Lung (tissue), 12 donors: ENCODE results near the gene PCDHGC4. TPM values are rescaled to one million over a fixed set of nuclear protein-coding genes. Genes with fewer than 3 reads are reported as not detected.
A peak's percentile ranks its signal among the peaks of the same experiment; 100 is the strongest.

ENCODE experiments used
- ATAC-seq: fragments of 200-7000 bp; cut with Tn5 transposase; one replicate; pipeline ENCODE4 v1.9.1; 2020; ENCODE audit warnings: moderate number of reproducible peaks; ENCODE audit not compliant: insufficient read depth, low FRiP score
- DNase-seq, 3 donors: peaks; one replicate each; pipeline ENCODE4 v3.0.0-alpha.2; 2013 to 2017
- H3K27ac ChIP-seq, 2 donors: one replicate each; pipeline ENCODE4 v1.5.1; 2013; ENCODE audit warnings: mild to moderate bottlenecking in 2 of 2, moderate library complexity in 2 of 2, control low read depth in 1 of 2, inconsistent platforms in 1 of 2, low read depth in 1 of 2, low read length in 1 of 2
- H3K27me3 ChIP-seq, 3 donors: one replicate each; pipeline ENCODE4 v1.5.1; 2013; ENCODE audit warnings: low read length in 2 of 3; ENCODE audit not compliant: control insufficient read depth in 3 of 3, insufficient read depth in 3 of 3
- H3K36me3 ChIP-seq, 4 donors: one replicate each; pipeline ENCODE4 v1.5.1; 2013; ENCODE audit warnings: low read length in 4 of 4, mild to moderate bottlenecking in 1 of 4, moderate library complexity in 1 of 4; ENCODE audit not compliant: control insufficient read depth in 4 of 4, insufficient read depth in 4 of 4
- H3K4me1 ChIP-seq, 5 donors: one replicate each; pipeline ENCODE4 v1.5.1; 2013; ENCODE audit warnings: low read length in 5 of 5, mild to moderate bottlenecking in 2 of 5, moderate library complexity in 1 of 5; ENCODE audit not compliant: control insufficient read depth in 5 of 5, insufficient read depth in 5 of 5
- H3K4me3 ChIP-seq: one replicate; pipeline ENCODE4 v1.5.1; 2013; ENCODE audit warnings: mild to moderate bottlenecking, control low read depth, moderate library complexity
- H3K9ac ChIP-seq, 2 donors: one replicate each; pipeline ENCODE4 v1.5.1; 2013; ENCODE audit warnings: low read length in 2 of 2, control low read depth in 1 of 2; ENCODE audit not compliant: insufficient read depth in 1 of 2
- H3K9me3 ChIP-seq, 4 donors: one replicate each; pipeline ENCODE4 v1.5.1; 2013; ENCODE audit warnings: low read length in 3 of 4, mild to moderate bottlenecking in 1 of 4, moderate library complexity in 1 of 4; ENCODE audit not compliant: control insufficient read depth in 4 of 4, insufficient read depth in 3 of 4
- WGBS, 2 donors: extraction: QIAGEN DNeasy Blood & Tissue Kit; methylation state at CpG; one replicate each; pipeline ENCODE4 v1.1.7; 2013; 5-methylcytosine and 5-hydroxymethylcytosine counted together
- polyA plus RNA-seq, 2 donors: library from polyadenylated mRNA; stranded (reverse); fragments of 200-250 nt; gene quantifications; one replicate each; pipeline ENCODE4 v1.2.1, GENCODE V29; 2013
- total RNA-seq, 2 donors: library from RNA; depleted of rRNA in 1 of 2; stranded (reverse); fragments of >200 nt in 1 of 2; gene quantifications; one replicate each; pipeline ENCODE4 v1.2.1, GENCODE V29; 2014 to 2021
- TF ChIP-seq, protein P1 (sequence below): IDR thresholded peaks from 2 replicates; pipeline ENCODE4 v1.5.1; 2012; ENCODE audit warnings: mild to moderate bottlenecking; ENCODE audit errors: control extremely low read depth, extremely low read depth
- donor health status: control.
- donor health status: control.
- donor health status: Bipolar disorder and iron deficiency.
- donor health status: healthy.
- donor health status: DM: yes; HTN: yes; CAD: no.

The PCDHGC4 gene
- total and polyA plus RNA-seq, 4 donors: 0.08 to 8.7 (median 1.7) TPM

DNA sequence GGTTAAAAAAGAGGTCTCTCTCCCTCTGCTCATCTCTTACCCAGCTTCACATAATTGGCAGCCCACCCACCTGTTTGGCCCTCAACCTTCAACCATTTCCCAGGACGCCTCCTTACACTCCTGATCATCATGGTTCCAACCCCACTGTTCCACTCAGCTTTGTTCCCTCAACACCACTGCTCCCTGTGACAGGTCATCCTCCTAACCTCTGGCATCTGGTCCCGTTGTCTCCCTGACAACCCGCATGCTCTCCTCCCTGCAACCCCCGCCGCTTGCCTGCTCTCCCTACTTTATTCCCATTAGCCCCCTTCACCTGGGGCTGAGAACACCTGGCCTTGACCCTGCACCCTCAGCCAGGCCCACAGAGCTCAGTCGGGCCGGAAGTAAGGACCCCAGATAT is 16.9 kb downstream of the PCDHGC4 start:
- Histone ChIP-seq H3K4me1 (peaks cover 0 to 5% (median 0%) of the 10 kb centered on the region in 5 donors), H3K9ac (no peak overlapping the region), H3K9me3 (peaks cover 0 to 2% (median 0%) of the 10 kb centered on the region in 4 donors), H3K27ac (no peak overlapping the region), H3K27me3 (no peaks in the 10 kb centered on the region), H3K36me3 (peaks cover 0 to 29% (median 15%) of the 10 kb centered on the region in 4 donors), H3K4me3 (no peak overlapping the region)
- 82 to 88% methylated on average over 7 of the region's 7 CpGs for WGBS, 2 donors
- DNase-seq (no peak), ATAC-seq (no peak)
- TF ChIP-seq, protein P1, sequence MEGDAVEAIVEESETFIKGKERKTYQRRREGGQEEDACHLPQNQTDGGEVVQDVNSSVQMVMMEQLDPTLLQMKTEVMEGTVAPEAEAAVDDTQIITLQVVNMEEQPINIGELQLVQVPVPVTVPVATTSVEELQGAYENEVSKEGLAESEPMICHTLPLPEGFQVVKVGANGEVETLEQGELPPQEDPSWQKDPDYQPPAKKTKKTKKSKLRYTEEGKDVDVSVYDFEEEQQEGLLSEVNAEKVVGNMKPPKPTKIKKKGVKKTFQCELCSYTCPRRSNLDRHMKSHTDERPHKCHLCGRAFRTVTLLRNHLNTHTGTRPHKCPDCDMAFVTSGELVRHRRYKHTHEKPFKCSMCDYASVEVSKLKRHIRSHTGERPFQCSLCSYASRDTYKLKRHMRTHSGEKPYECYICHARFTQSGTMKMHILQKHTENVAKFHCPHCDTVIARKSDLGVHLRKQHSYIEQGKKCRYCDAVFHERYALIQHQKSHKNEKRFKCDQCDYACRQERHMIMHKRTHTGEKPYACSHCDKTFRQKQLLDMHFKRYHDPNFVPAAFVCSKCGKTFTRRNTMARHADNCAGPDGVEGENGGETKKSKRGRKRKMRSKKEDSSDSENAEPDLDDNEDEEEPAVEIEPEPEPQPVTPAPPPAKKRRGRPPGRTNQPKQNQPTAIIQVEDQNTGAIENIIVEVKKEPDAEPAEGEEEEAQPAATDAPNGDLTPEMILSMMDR: no peak

DNA sequence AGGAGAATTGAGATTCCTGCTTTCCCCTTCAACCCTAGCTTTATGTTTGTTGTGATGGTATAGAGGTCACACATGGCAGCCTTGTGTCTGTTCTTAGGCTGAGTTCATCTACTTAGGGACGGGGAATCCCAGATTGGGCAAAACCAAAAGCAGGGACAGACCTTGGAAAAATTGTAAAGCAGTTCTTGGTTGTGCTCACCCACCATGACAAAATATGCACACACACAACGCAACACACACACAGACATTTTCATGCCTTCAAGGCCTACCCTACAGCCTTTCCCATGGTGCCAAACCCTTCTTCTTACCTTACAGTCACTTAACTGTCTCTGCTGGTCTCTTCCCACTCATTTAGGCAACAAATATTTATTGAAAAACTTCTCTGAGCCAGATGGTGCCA is 18.9 kb downstream of the PCDHGC4 start:
- no peaks in the 10 kb centered on the region for H3K9me3 ChIP-seq
- no peak for DNase-seq
- TF ChIP-seq, protein P1: no peak
- no peak for ATAC-seq
- H3K36me3 ChIP-seq: peaks cover 0 to 21% (median 12%) of the 10 kb centered on the region in 4 donors
- H3K27me3 ChIP-seq: no peaks in the 10 kb centered on the region
- no peak overlapping the region for H3K4me3 ChIP-seq
- WGBS, 2 donors: 94 to 100% methylated on average over 2 of the region's 2 CpGs
- no peak overlapping the region for H3K9ac ChIP-seq
- H3K27ac ChIP-seq: no peak overlapping the region
- peaks cover 0 to 24% (median 11%) of the 10 kb centered on the region in 5 donors for H3K4me1 ChIP-seq

DNA sequence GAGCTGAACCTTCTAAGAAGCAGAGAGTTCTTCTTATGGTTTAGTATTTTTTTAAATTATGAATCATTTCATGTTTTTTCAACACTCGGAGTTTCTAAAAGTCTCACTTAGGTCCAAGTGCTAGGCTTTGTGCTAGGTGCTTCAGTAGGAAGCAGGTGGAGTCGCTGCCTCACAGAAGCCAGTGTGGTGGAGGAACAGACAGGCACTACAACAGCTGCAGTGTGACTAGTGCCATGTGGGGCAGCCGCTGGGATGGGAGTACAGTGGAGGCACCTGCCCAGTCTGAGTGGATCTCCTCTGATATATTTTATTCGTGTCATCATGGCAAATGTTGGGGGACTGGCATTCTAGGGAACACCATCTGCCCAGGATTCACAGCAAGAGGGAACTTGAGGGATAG is 19.4 kb downstream of the PCDHGC4 start:
- Histone ChIP-seq H3K4me3 (no peak overlapping the region), H3K9me3 (no peaks in the 10 kb centered on the region), H3K27ac (peak overlapping the region in 1 of 2 donors; percentile 24), H3K9ac (no peak overlapping the region), H3K27me3 (no peaks in the 10 kb centered on the region), H3K4me1 (peaks cover 1 to 27% (median 11%) of the 10 kb centered on the region in 5 donors), H3K36me3 (peaks cover 0 to 21% (median 12%) of the 10 kb centered on the region in 4 donors)
- TF ChIP-seq, protein P1: no peak
- 93 to 95% methylated on average over 4 of the region's 4 CpGs for WGBS, 2 donors
- ATAC-seq (no peak), DNase-seq (no peak)
